GM12872 (cell line): Measurements from ENCODE around the gene CLCN6.

Experiments used
- CTCF ChIP-seq: IDR thresholded peaks from 3 replicates; pipeline ENCODE4 v1.5.1; 2011; ENCODE audit warnings: low read depth, mild to moderate bottlenecking, low read length, moderate library complexity; ENCODE audit not compliant: insufficient read depth

CLCN6 gene

GRCh38 chr1:11868331-11868980 is 62.5 kb downstream of the CLCN6 start:
- TF ChIP-seq CTCF: no peak

- no peak for TF ChIP-seq CTCF
These were observed 63.1 kb downstream of the CLCN6 start for GRCh38 chr1:11869104-11869503.

- TF ChIP-seq CTCF: no peak
These were observed 63.7 kb downstream of the CLCN6 start for GRCh38 chr1:11869650-11870207.

- no peak for TF ChIP-seq CTCF
These were observed 66.6 kb downstream of the CLCN6 start for GRCh38 chr1:11872545-11872944.

- no peak for TF ChIP-seq CTCF
These were observed 67.6 kb downstream of the CLCN6 start for GRCh38 chr1:11873395-11874257.

GRCh38 chr1:11874258-11874562 is 68.2 kb downstream of the CLCN6 start:
- TF ChIP-seq CTCF: no peak

- TF ChIP-seq CTCF: no peak
These were observed 68.6 kb downstream of the CLCN6 start for GRCh38 chr1:11874624-11875023.
